Glutamatergic neuron (in vitro differentiated cells): ENCODE results near the gene AP2B1. TPM values are rescaled to one million over a fixed set of nuclear protein-coding genes. Genes with fewer than 3 reads are reported as not detected.
A peak's percentile ranks its signal among the peaks of the same experiment; 100 is the strongest.
"Not testable (repeated sequence)": the region's sequence is repeated elsewhere in the genome, so short reads cannot be mapped to it uniquely, and the experiment has no call there.

ENCODE experiments used
- DNase-seq: peaks from one replicate; pipeline ENCODE4 v3.0.0; 2022
- H3K27ac Mint-ChIP-seq: one replicate; pipeline ENCODE4 v1.8.0; 2020; ENCODE audit warnings: mild to moderate bottlenecking, mixed read lengths, inconsistent platforms; ENCODE audit not compliant: unreplicated experiment
- H3K27me3 Mint-ChIP-seq: one replicate; pipeline ENCODE4 v1.8.0; 2020; ENCODE audit warnings: mild to moderate bottlenecking, moderate library complexity, mixed read lengths, inconsistent platforms; ENCODE audit not compliant: unreplicated experiment
- H3K36me3 Mint-ChIP-seq: one replicate; pipeline ENCODE4 v1.8.0; 2020; ENCODE audit warnings: mild to moderate bottlenecking, mixed read lengths, inconsistent platforms; ENCODE audit not compliant: unreplicated experiment
- H3K4me1 Mint-ChIP-seq: one replicate; pipeline ENCODE4 v1.8.0; 2020; ENCODE audit warnings: mild to moderate bottlenecking, low read depth, mixed read lengths, inconsistent platforms; ENCODE audit not compliant: unreplicated experiment
- H3K4me3 Mint-ChIP-seq: one replicate; pipeline ENCODE4 v1.8.0; 2020; ENCODE audit warnings: mild to moderate bottlenecking, mixed read lengths, inconsistent platforms; ENCODE audit not compliant: unreplicated experiment
- H3K9me3 Mint-ChIP-seq: one replicate; pipeline ENCODE4 v1.8.0; 2020; ENCODE audit warnings: mild to moderate bottlenecking, moderate library complexity, mixed read lengths, inconsistent platforms; ENCODE audit not compliant: unreplicated experiment
- CTCF ChIP-seq: fragments of 200-600 bp; sonication (generic); IDR thresholded peaks from one replicate; pipeline ENCODE4 v1.5.0; 2021; ENCODE audit not compliant: partially characterized antibody, unreplicated experiment
- total RNA-seq: library from RNA; stranded (reverse); fragmentation: NEBNext Ultra II Directional; extraction: Animal tissue kit (Norgen Biotek cat#: 25700); gene quantifications from one replicate; pipeline ENCODE4 v1.2.1, GENCODE V29; 2021; ENCODE audit not compliant: unreplicated experiment

The AP2B1 gene
- total RNA-seq, 1 donor from 2014 or later = 316 TPM

- Mint-ChIP-seq H3K4me3 (peak overlapping the region; percentile 64), H3K36me3 (no peaks in the 10 kb centered on the region), H3K4me1 (peaks cover 8% of the 10 kb centered on the region), H3K9me3 (peaks cover 6% of the 10 kb centered on the region), H3K27me3 (peaks cover 8% of the 10 kb centered on the region), H3K27ac (no peak overlapping the region)
- no peak for DNase-seq
- TF ChIP-seq CTCF = no peak
Measured at GRCh38 chr17:35749560-35750412, 162.7 kb downstream of the AP2B1 start.

- H3K27ac Mint-ChIP-seq = no peak overlapping the region
- peaks cover 9% of the 10 kb centered on the region for H3K9me3 Mint-ChIP-seq
- no peak for TF ChIP-seq CTCF
- H3K27me3 Mint-ChIP-seq = peaks cover 8% of the 10 kb centered on the region
- H3K36me3 Mint-ChIP-seq = no peaks in the 10 kb centered on the region
- DNase-seq = no peak
- peak overlapping the region; percentile 61 for H3K4me3 Mint-ChIP-seq
- peaks cover 8% of the 10 kb centered on the region for H3K4me1 Mint-ChIP-seq
Measured at GRCh38 chr17:35750526-35751395, 163.6 kb downstream of the AP2B1 start.

GRCh38 chr17:35751541-35751940 is 164.4 kb downstream of the AP2B1 start:
- H3K4me3 Mint-ChIP-seq = not testable (repeated sequence)

GRCh38 chr17:35752471-35752870 is 165.3 kb downstream of the AP2B1 start:
- no peak for DNase-seq
- Mint-ChIP-seq H3K27me3 (peaks cover 7% of the 10 kb centered on the region), H3K36me3 (no peaks in the 10 kb centered on the region), H3K4me3 (no peak overlapping the region), H3K4me1 (peaks cover 8% of the 10 kb centered on the region), H3K9me3 (peaks cover 6% of the 10 kb centered on the region), H3K27ac (no peak overlapping the region)
- TF ChIP-seq CTCF = no peak

More at GRCh38 chr17:35751541-35751940, 164.4 kb downstream of the AP2B1 start:
- not testable (repeated sequence) for H3K27me3 Mint-ChIP-seq, H3K27ac Mint-ChIP-seq, H3K36me3 Mint-ChIP-seq, H3K9me3 Mint-ChIP-seq, H3K4me1 Mint-ChIP-seq, DNase-seq

GRCh38 chr17:35752945-35753764 is 166.0 kb downstream of the AP2B1 start, which contains the start of gene GAS2L2:
Gene GAS2L2, minus strand, starts transcription at chr17:35753239. Its CDS starts 389 bp downstream, at chr17:35752850.
- peaks cover 7% of the 10 kb centered on the region for H3K27me3 Mint-ChIP-seq
- H3K27ac Mint-ChIP-seq = no peak within 1 kb of the TSS
- H3K4me3 Mint-ChIP-seq = no peak within 1 kb of the TSS
- H3K9me3 Mint-ChIP-seq = peaks cover 4% of the 10 kb centered on the region
- DNase-seq = no peak
- H3K36me3 Mint-ChIP-seq = no peaks in the 10 kb centered on the region
- H3K4me1 Mint-ChIP-seq = peaks cover 8% of the 10 kb centered on the region
- no peak for TF ChIP-seq CTCF
